HG03159 (cell line): ENCODE measurements around the gene HOXD8.

Source experiments
- ATAC-seq: cut with Tn5 transposase; IDR thresholded peaks from one replicate; pipeline ENCODE4 v1.9.1; 2021; ENCODE audit warnings: mild to moderate bottlenecking, moderate library complexity; ENCODE audit not compliant: unreplicated experiment

HOXD8 gene

GRCh38 chr2:176128982-176129796, at the start of gene HOXD8:
Gene HOXD8, plus strand, starts transcription at chr2:176129705. Its CDS starts 662 bp downstream, at chr2:176130367.
- no peak for ATAC-seq

GRCh38 chr2:176079831-176080539, 49.5 kb upstream of the HOXD8 start:
- no peak for ATAC-seq

- no peak for ATAC-seq
Measured at GRCh38 chr2:176080540-176081375, 48.7 kb upstream of the HOXD8 start.

- no peak for ATAC-seq
Measured at GRCh38 chr2:176081376-176081836, 48.1 kb upstream of the HOXD8 start.

GRCh38 chr2:176081837-176082524, 47.5 kb upstream of the HOXD8 start:
- ATAC-seq, result no peak

GRCh38 chr2:176082525-176082823, 47.0 kb upstream of the HOXD8 start:
- ATAC-seq, result no peak

- ATAC-seq, result no peak
Measured at GRCh38 chr2:176082824-176083751, 46.4 kb upstream of the HOXD8 start.

- no peak for ATAC-seq
Measured at GRCh38 chr2:176083796-176084261, 45.7 kb upstream of the HOXD8 start, which contains the start of gene EVX2. Gene EVX2, minus strand, starts transcription at chr2:176083962. Its CDS starts 186 bp downstream, at chr2:176083776.

- no peak for ATAC-seq
Measured at GRCh38 chr2:176084611-176085119, 44.8 kb upstream of the HOXD8 start.

GRCh38 chr2:176085120-176085788, 44.3 kb upstream of the HOXD8 start:
- no peak for ATAC-seq

- ATAC-seq, result no peak
Measured at GRCh38 chr2:176085861-176086771, 43.4 kb upstream of the HOXD8 start.

GRCh38 chr2:176087330-176088047, 42.0 kb upstream of the HOXD8 start:
- no peak for ATAC-seq

GRCh38 chr2:176088048-176088936, 41.2 kb upstream of the HOXD8 start:
- no peak for ATAC-seq

- no peak for ATAC-seq
Measured at GRCh38 chr2:176088937-176089842, 40.3 kb upstream of the HOXD8 start.

- ATAC-seq, result no peak
Measured at GRCh38 chr2:176089843-176090395, 39.6 kb upstream of the HOXD8 start.
